HG03457 (cell line): ENCODE data around the gene UBE2L5.

Source experiments
- ATAC-seq: cut with Tn5 transposase; IDR thresholded peaks from one replicate; pipeline ENCODE4 v1.9.1; 2021; ENCODE audit warnings: moderate number of reproducible peaks; ENCODE audit not compliant: unreplicated experiment

Gene UBE2L5

GRCh38 chr13:30466841-30467252, 44.6 kb downstream of the UBE2L5 start:
- ATAC-seq, result no peak

- ATAC-seq, result no peak
Observed at GRCh38 chr13:30473675-30474074, 51.4 kb downstream of the UBE2L5 start.

- peak; percentile 88 for ATAC-seq
Observed at GRCh38 chr13:30477346-30478195, 55.3 kb downstream of the UBE2L5 start.
